WTC11 (cell line): Measurements from ENCODE around the gene TMC3. TPM values are rescaled to one million over a fixed set of nuclear protein-coding genes. Genes with fewer than 3 reads are reported as not detected.

Source experiments
- ATAC-seq: fragments of 200-7000 bp; cut with Tn5 transposase; 2 replicates; pipeline ENCODE4 v1.10.0; 2021; ENCODE audit warnings: mild to moderate bottlenecking, moderate library complexity
- CTCF ChIA-PET: fragments of 300-600 bp; sonication (Branson Sonifier 250); formaldehyde crosslinking; loops from one replicate; lab custom pipeline; 2021; ENCODE audit warnings: antibody characterized with exemption; lab: Charles Lee
- POLR2A ChIA-PET: fragments of 350-600 bp; sonication (Branson Sonifier 250); formaldehyde crosslinking; loops from one replicate; lab custom pipeline; 2021; ENCODE audit warnings: antibody characterized with exemption; lab: Charles Lee
- DNase-seq: peaks from one replicate; pipeline ENCODE4 v3.0.0; 2021; ENCODE audit warnings: low spot score
- H3K27ac Mint-ChIP-seq: 2 replicates; pipeline ENCODE4 v1.8.0; 2021; ENCODE audit warnings: mixed read lengths
- H3K27me3 Mint-ChIP-seq: 2 replicates; pipeline ENCODE4 v1.8.0; 2021; ENCODE audit warnings: low read depth, mild to moderate bottlenecking, moderate library complexity, mixed read lengths
- H3K36me3 Mint-ChIP-seq: 2 replicates; pipeline ENCODE4 v1.8.0; 2021; ENCODE audit warnings: mixed read lengths
- H3K4me1 Mint-ChIP-seq: 2 replicates; pipeline ENCODE4 v1.8.0; 2022; ENCODE audit warnings: mixed read lengths
- H3K4me3 Mint-ChIP-seq: 2 replicates; pipeline ENCODE4 v1.8.0; 2021; ENCODE audit warnings: mild to moderate bottlenecking, moderate library complexity, mixed read lengths
- H3K9me3 Mint-ChIP-seq: 2 replicates; pipeline ENCODE4 v1.8.0; 2021; ENCODE audit warnings: mixed read lengths
- AFF4 ChIP-seq: sonication (generic); formaldehyde crosslinking; IDR thresholded peaks from 2 replicates; pipeline ENCODE4 v1.8.1; 2023; ENCODE audit warnings: mild to moderate bottlenecking, missing genetic modification reagents, borderline replicate concordance
- ARID4B ChIP-seq: sonication (generic); formaldehyde crosslinking; IDR thresholded peaks from 2 replicates; pipeline ENCODE4 v1.8.0; 2023; ENCODE audit warnings: missing genetic modification reagents, mild to moderate bottlenecking, borderline replicate concordance
- ATF1 ChIP-seq: sonication (generic); formaldehyde crosslinking; IDR thresholded peaks from 2 replicates; pipeline ENCODE4 v1.8.1; 2023; ENCODE audit warnings: mild to moderate bottlenecking, moderate library complexity, missing genetic modification reagents
- CREM ChIP-seq: sonication (generic); formaldehyde crosslinking; IDR thresholded peaks from 2 replicates; pipeline ENCODE4 v1.8.1; 2022; ENCODE audit warnings: mild to moderate bottlenecking, missing genetic modification reagents, moderate library complexity
- E2F5 ChIP-seq: sonication (generic); formaldehyde crosslinking; IDR thresholded peaks from 2 replicates; pipeline ENCODE4 v1.8.1; 2022; ENCODE audit warnings: mild to moderate bottlenecking, moderate library complexity, missing genetic modification reagents
- HMGXB4 ChIP-seq: sonication (generic); formaldehyde crosslinking; IDR thresholded peaks from 2 replicates; pipeline ENCODE4 v1.8.1; 2023; ENCODE audit warnings: mild to moderate bottlenecking, moderate library complexity, missing genetic modification reagents
- IRF1 ChIP-seq: sonication (generic); formaldehyde crosslinking; IDR thresholded peaks from 2 replicates; pipeline ENCODE4 v1.8.0; 2023; ENCODE audit warnings: missing genetic modification reagents
- IRF2 ChIP-seq: sonication (generic); formaldehyde crosslinking; IDR thresholded peaks from 2 replicates; pipeline ENCODE4 v1.8.0; 2022; ENCODE audit warnings: low read depth, missing genetic modification reagents, borderline replicate concordance
- MLX ChIP-seq: sonication (generic); formaldehyde crosslinking; IDR thresholded peaks from 2 replicates; pipeline ENCODE4 v1.8.1; 2023; ENCODE audit warnings: mild to moderate bottlenecking, missing genetic modification reagents, moderate library complexity
- NFYB ChIP-seq: sonication (generic); formaldehyde crosslinking; conservative IDR thresholded peaks from 2 replicates; pipeline ENCODE4 v1.8.0; 2022; ENCODE audit warnings: low read depth, missing genetic modification reagents
- OVOL2 ChIP-seq: fragments of 250-450 bp; sonication (Bioruptor Pico); IDR thresholded peaks from 2 replicates; pipeline ENCODE4 v1.9.0; 2021; ENCODE audit warnings: mild to moderate bottlenecking, borderline replicate concordance
- PRDM15 ChIP-seq: sonication (generic); formaldehyde crosslinking; IDR thresholded peaks from 2 replicates; pipeline ENCODE4 v1.8.0; 2022; ENCODE audit warnings: missing genetic modification reagents
- SMAD4 ChIP-seq: sonication (generic); formaldehyde crosslinking; IDR thresholded peaks from 2 replicates; pipeline ENCODE4 v1.8.0; 2022; ENCODE audit warnings: mild to moderate bottlenecking, missing genetic modification reagents
- ZBTB43 ChIP-seq: sonication (generic); formaldehyde crosslinking; IDR thresholded peaks from 2 replicates; pipeline ENCODE4 v1.8.1; 2023; ENCODE audit warnings: mild to moderate bottlenecking, missing genetic modification reagents
- ZNF423 ChIP-seq: fragments of 250-450 bp; sonication (Bioruptor Pico); IDR thresholded peaks from 2 replicates; pipeline ENCODE4 v2.1.2; 2022; ENCODE audit warnings: mild to moderate bottlenecking, moderate library complexity
- ZNF425 ChIP-seq: fragments of 250-450 bp; sonication (Bioruptor Pico); conservative IDR thresholded peaks from 2 replicates; pipeline ENCODE4 v1.9.0; 2021; ENCODE audit warnings: mild to moderate bottlenecking
- total RNA-seq: library from RNA; stranded (reverse); gene quantifications from 3 replicates; pipeline ENCODE4 v1.2.3, GENCODE V29; 2021

Gene TMC3
- total RNA-seq, 1 experiment from 2014 or later, result not detected

GRCh38 chr15:81339321-81339720, 34.7 kb downstream of the TMC3 start:
- CTCF ChIA-PET, result interaction anchor here (2.1 kb wide), 1 partner anchor 73 kb away, joined by 5 read pairs; no protein-coding TSS in a partner anchor
- POLR2A ChIA-PET, result no interaction called here
- DNase-seq, result no peak
- no peak for ATAC-seq
- H3K27ac Mint-ChIP-seq, result no peak overlapping the region
- no peaks in the 10 kb centered on the region for H3K4me1 Mint-ChIP-seq
- H3K36me3 Mint-ChIP-seq, result no peaks in the 10 kb centered on the region
- H3K4me3 Mint-ChIP-seq, result no peak overlapping the region
- no peaks in the 10 kb centered on the region for H3K27me3 Mint-ChIP-seq
- no peaks in the 10 kb centered on the region for H3K9me3 Mint-ChIP-seq
- TF ChIP-seq CREM (CRISPR knock-in tag), result no peak
- no peak for TF ChIP-seq OVOL2 (CRISPR knock-in tag)
- no peak for TF ChIP-seq PRDM15 (CRISPR knock-in tag)
- no peak for TF ChIP-seq IRF1 (CRISPR knock-in tag)
- TF ChIP-seq IRF2 (CRISPR knock-in tag), result no peak
- TF ChIP-seq HMGXB4 (CRISPR knock-in tag), result no peak
- TF ChIP-seq ZNF425 (CRISPR knock-in tag), result no peak
- no peak for TF ChIP-seq ZBTB43 (CRISPR knock-in tag)
- TF ChIP-seq ATF1, result no peak
- TF ChIP-seq ARID4B (CRISPR knock-in tag), result no peak
- no peak for TF ChIP-seq SMAD4
- no peak for TF ChIP-seq NFYB (CRISPR knock-in tag)
- TF ChIP-seq E2F5 (CRISPR knock-in tag), result no peak
- TF ChIP-seq ZNF423, result no peak
- TF ChIP-seq AFF4 (CRISPR knock-in tag), result no peak
- no peak for TF ChIP-seq MLX (CRISPR knock-in tag)
